NCI-H1105 (cell line): ENCODE results near the gene SCAPER.
"Not testable (repeated sequence)": the region's sequence is repeated elsewhere in the genome, so short reads cannot be mapped to it uniquely, and the experiment has no call there.

Source experiments
- DNase-seq: peaks from one replicate; lab custom pipeline; 2025; lab: John Stamatoyannopoulos, UW

The SCAPER gene

GRCh38 chr15:76313175-76313567, 592.0 kb downstream of the SCAPER start:
- not testable (repeated sequence) for DNase-seq

DNA sequence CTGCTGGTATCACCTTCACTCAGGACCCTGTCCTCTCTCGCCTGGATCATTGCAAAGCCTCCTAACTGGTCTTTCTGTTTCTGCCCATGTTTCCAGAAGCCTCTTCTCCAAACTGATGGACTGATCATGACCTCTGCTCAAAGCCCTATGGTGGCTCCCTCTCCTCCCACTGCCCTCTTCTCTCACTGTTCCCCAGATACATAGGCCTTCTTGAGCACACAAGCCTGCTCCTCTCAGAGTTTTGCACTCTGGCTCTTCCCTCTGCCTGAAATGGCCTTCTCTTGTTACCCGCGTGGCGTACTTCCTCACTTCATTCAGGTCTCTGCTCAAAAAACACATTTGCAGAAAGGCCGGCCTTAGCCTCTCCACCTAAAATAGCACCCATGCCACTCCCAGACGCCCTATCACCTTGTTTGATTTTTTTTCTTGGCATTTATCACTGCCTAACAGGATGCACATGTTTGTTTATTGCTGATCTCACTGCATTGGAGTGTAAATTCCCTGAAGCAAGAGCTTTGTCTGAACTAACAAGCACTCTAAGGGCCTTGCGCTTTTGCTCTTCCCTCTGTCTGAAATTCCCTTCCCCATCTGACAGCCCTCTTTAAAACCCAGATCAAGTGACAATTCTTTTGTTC, 592.5 kb downstream of the SCAPER start:
- DNase-seq = no peak

DNA sequence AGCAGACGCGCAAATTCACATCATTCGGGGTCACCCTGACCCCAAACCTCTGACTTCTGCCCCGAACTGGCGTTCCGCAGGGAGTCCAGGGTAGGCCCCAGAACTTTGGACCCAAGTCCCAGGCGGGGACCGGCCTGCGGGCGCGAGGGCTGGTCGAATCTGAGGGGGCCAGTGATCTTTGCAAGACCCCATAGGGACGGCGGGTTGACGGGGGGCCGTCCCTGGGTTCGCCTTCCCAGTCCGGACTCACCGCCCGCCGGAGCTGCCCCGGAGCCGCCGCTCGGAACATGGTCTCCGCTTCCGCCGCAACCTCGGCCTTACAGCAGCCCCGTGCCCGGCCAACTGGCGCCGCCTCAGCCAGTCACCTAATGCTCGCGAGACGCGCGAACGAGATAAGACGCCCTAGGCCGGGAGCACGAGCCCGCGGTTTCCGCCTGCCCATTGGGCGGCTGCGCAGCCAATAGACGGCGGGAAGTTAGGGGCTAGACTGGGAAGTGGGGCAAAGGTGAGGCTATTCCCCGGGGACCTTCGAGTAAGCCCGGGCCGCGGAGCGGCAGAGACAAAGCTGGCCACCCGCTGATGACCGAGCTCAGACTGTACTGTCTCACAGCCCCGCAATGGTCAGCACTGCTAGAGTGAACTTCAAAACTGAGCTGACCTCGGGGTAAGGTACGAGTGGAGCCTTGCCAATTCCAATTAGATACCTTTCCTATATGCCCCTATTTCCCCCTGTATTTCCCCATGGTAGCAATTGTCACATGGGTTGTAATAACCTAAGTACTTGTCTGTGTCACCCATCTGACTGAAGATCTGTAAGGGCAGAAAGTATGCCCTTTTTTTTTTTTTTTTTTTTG, 593.8 kb downstream of the SCAPER start, which contains the start of gene ETFA:
TSS of gene ETFA (minus strand) at position 370 of the 854 bp plus-strand sequence. CDS start at position 289, 81 bp downstream.
- peak; percentile 92 for DNase-seq

GRCh38 chr15:76310475-76311099, 594.6 kb downstream of the SCAPER start:
- DNase-seq = no peak

GRCh38 chr15:76309601-76310330, 595.4 kb downstream of the SCAPER start:
- DNase-seq = no peak

- no peak for DNase-seq
Measured at GRCh38 chr15:76303909-76304308, 601.2 kb downstream of the SCAPER start.

GRCh38 chr15:76299786-76300185, 605.4 kb downstream of the SCAPER start:
- no peak for DNase-seq

GRCh38 chr15:76298986-76299385, 606.2 kb downstream of the SCAPER start:
- DNase-seq = no peak

DNA sequence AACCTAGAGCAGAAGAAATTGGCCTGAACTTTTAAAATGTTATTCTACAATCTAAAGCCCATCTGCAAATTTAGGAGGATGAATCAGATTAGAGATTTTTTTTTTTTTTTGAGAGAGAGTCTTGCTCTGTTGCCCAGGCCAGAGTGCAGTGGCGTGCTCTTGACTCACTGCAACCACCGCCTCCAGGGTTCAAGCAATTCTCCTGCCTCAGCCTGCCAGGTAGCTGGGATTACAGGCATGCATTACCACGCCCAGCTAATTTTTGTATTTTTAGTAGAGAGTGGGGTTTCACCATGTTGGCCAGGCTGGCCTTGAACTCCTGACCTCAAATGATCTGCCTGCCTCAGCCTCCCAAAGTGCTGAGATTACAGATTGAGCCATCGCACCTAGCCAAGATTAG, 607.2 kb downstream of the SCAPER start:
- not testable (repeated sequence) for DNase-seq
